ENCODE results near the gene TOLLIP. TPM values are rescaled to one million over a fixed set of nuclear protein-coding genes. Genes with fewer than 3 reads are reported as not detected.

TOLLIP gene
- total and polyA plus RNA-seq, 2 of the 8 experiments (the other 6 are each of a cell fraction or from before 2014, with no cell fraction given): 23.7 to 34.7 TPM

DNA sequence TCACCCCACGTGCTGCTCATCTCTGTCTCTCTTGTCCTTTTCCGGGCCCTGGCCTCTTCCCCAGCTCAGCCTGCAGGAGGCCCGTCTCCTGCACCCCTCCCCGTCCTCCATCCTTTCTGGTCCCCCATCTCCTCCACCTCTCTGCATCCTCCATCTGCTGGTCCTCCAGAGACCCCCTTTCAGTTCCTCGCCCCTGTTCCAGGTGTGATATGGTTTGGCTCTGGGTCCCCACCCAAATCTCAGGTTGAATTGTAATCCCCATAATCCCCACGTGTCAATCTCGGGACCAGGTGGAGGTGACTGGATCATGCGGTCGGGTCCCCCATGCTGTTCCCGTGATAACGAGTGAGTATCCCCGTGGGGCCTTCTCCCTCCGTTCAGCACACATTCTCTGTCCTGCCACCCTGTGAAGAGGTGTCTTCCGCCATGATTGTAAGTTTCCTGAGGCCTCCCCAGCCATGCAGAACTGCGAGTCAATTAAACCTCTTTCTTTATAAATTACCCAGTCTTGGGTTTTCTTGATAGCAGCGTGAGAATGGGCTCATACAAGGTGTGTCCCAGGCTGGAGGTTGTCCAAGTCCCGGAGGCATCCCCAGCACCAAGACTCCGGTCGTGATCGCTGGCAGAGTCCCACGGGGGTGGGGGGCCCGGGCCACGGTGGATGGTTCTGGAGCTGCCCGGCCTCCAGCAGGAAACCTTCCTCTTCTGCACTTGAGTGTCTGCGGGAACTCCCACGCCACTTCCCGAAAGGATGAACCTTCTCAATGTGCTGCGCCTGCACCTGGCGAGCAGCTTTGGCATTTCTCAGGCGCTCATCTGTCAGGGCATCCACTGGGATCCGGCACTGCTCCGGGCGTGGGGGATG is 29.0 kb upstream of the TOLLIP start:
- ChIA-PET POLR2A (ENCODE audit: partially characterized antibody) (interaction anchor here (1.0 to 1.6 kb wide), 2 partner anchors 13 to 29 kb away, joined by 3 to 11 read pairs; partner anchors contain the start of gene TOLLIP), CTCF (ENCODE audit: partially characterized antibody) (interaction anchor here (0.5 to 1.3 kb wide), 2 partner anchors 10 to 27 kb away, joined by 3 read pairs; no protein-coding TSS in a partner anchor)
- no peak overlapping the region for H2BK12ac ChIP-seq (ENCODE audit: low read depth, low read length)
- H3K4ac ChIP-seq (replicated peaks; ENCODE audit: insufficient read length, low read depth, low read length): no peak overlapping the region
- peaks cover 2 to 8% (median 5%) of the 10 kb centered on the region in 4 experiments; a peak in 5 of 7 replicates for H3K4me1 ChIP-seq (replicated peaks in 1 of 4; ENCODE audit: control insufficient read depth in 3 of 4, insufficient read depth in 4 of 4, low read length in 3 of 4)
- H3K18ac ChIP-seq (ENCODE audit: extremely low read depth, low read length): no peak overlapping the region
- DNase-seq (ENCODE audit: low read depth in 1 of 2, low spot score in 2 of 2): peak in 1 of 2 experiments; percentile 47
- H3K4me3 ChIP-seq (ENCODE audit: extremely low read depth in 1 of 4, insufficient read depth in 2 of 4, low read depth in 3 of 4, low read length in 4 of 4): no peak overlapping the region
- no peak overlapping the region for H2BK15ac ChIP-seq (ENCODE audit: low read length)
- H3K36me3 ChIP-seq (ENCODE audit: control insufficient read depth in 2 of 4, insufficient read depth in 4 of 4, low read length in 3 of 4): peaks cover 0 to 3% (median 0%) of the 10 kb centered on the region in 4 experiments; a peak in 1 of 8 replicates
- no peak overlapping the region for H3K14ac ChIP-seq (ENCODE audit: insufficient read length)
- H3K23me2 ChIP-seq (ENCODE audit: low read depth, low read length): peaks cover 13% of the 10 kb centered on the region
- H2BK20ac ChIP-seq (ENCODE audit: low read length): no peak overlapping the region
- no peak overlapping the region for H2AFZ ChIP-seq (ENCODE audit: low read length)
- H3K79me1 ChIP-seq (ENCODE audit: low read depth, low read length): no peaks in the 10 kb centered on the region
- H3K27ac ChIP-seq (ENCODE audit: low read depth, low read length): no peak overlapping the region
- no peak overlapping the region for H3K9ac ChIP-seq (replicated peaks in 1 of 4; ENCODE audit: extremely low read depth in 1 of 4, low read depth in 3 of 4, low read length in 3 of 4)
- no peak overlapping the region for H4K8ac ChIP-seq (ENCODE audit: extremely low read depth, insufficient read depth, low read length)
- H3K9me3 ChIP-seq (ENCODE audit: insufficient read depth in 2 of 2, low read depth in 1 of 2, low read length in 1 of 2): peaks cover 7 to 17% of the 10 kb centered on the region in 2 experiments; a peak in 3 of 4 replicates
- FAIRE-seq: no peak
- peaks cover 0 to 1% of the 10 kb centered on the region in 2 experiments for H4K20me1 ChIP-seq (replicated peaks in 1 of 2; ENCODE audit: control insufficient read depth in 1 of 2, insufficient read depth in 2 of 2, low read length in 2 of 2)
- no peak overlapping the region for H4K5ac ChIP-seq (ENCODE audit: insufficient read length, low read depth, low read length)
- TF ChIP-seq EP300 (IDR thresholded peaks at IDR 0.05; ENCODE audit: borderline replicate concordance in 1 of 2, low read depth in 2 of 2, low read length in 2 of 2) (no peak), CTBP2 (IDR thresholded peaks at IDR 0.05; ENCODE audit: borderline replicate concordance, insufficient read depth, insufficient read length, low read length) (no peak), KDM1A (IDR thresholded peaks at IDR 0.05; ENCODE audit: borderline replicate concordance, low read length) (no peak), CBX8 (IDR thresholded peaks at IDR 0.05; ENCODE audit: borderline replicate concordance, low read depth, low read length) (no peak), ASH2L (IDR thresholded peaks at IDR 0.05; ENCODE audit: low read length) (no peak)
- H3K23ac ChIP-seq (ENCODE audit: insufficient read length): no peak overlapping the region
- no peak overlapping the region for H2AK5ac ChIP-seq (ENCODE audit: low read depth, low read length)
- WGBS, 2 experiments (ENCODE audit: extremely low coverage in 1 of 2, insufficient coverage in 1 of 2, insufficient read length in 1 of 2, insufficient replicate concordance in 2 of 2, low coverage in 1 of 2, low lambda C conversion rate in 2 of 2, missing lambda C conversion rate in 1 of 2): 88% methylated on average over 33 of the region's 33 CpGs; no CpG with 5 or more reads in 1 of the 2 experiments
- H3K27me3 ChIP-seq (replicated peaks in 1 of 4; ENCODE audit: control insufficient read depth in 3 of 4, extremely low read depth in 1 of 4, insufficient read depth in 3 of 4, low read length in 3 of 4): peaks cover 8 to 40% (median 32%) of the 10 kb centered on the region in 4 experiments
- no peak overlapping the region for H2BK120ac ChIP-seq (replicated peaks; ENCODE audit: low read depth, low read length)
- no peak overlapping the region for H2BK5ac ChIP-seq (ENCODE audit: low read depth, low read length)
- H3K79me2 ChIP-seq (ENCODE audit: control insufficient read depth in 1 of 2, insufficient read depth in 2 of 2, low read length in 2 of 2): no peaks in the 10 kb centered on the region
- no peak overlapping the region for H3K4me2 ChIP-seq (ENCODE audit: insufficient read depth in 1 of 2, low read depth in 2 of 2, low read length in 2 of 2)
- H3K56ac ChIP-seq (replicated peaks; ENCODE audit: insufficient read length, low read depth, low read length): no peak overlapping the region
- no peak overlapping the region for H4K91ac ChIP-seq (replicated peaks; ENCODE audit: insufficient read length, low read length)
